ENCODE data around the gene TOLLIP. TPM values are rescaled to one million over a fixed set of nuclear protein-coding genes. Genes with fewer than 3 reads are reported as not detected.
"Not testable (repeated sequence)": the region's sequence is repeated elsewhere in the genome, so short reads cannot be mapped to it uniquely, and the experiment has no call there.

TOLLIP gene
- polyA plus RNA-seq (2013, experiment 1 of 2; ENCODE audit: insufficient read length), result 38.2 TPM
- polyA plus RNA-seq (2013, experiment 2 of 2; ENCODE audit: insufficient read length), result 34.4 TPM

GRCh38 chr11:1309498-1310317 lies at the start of gene TOLLIP:
TSS of gene TOLLIP (minus strand) at chr11:1309632. CDS start at chr11:1309498, 134 bp downstream.
- DNase-seq, result peak; percentile 90

- DNase-seq, result not testable (repeated sequence)
Observed at GRCh38 chr11:1358931-1359330, 49.5 kb upstream of the TOLLIP start.

- DNase-seq, result no peak
Observed at GRCh38 chr11:1358286-1358685, 48.9 kb upstream of the TOLLIP start.

- DNase-seq, result no peak
Observed at GRCh38 chr11:1356478-1356960, 47.1 kb upstream of the TOLLIP start.

- DNase-seq, result no peak
Observed at GRCh38 chr11:1356007-1356435, 46.6 kb upstream of the TOLLIP start.

- DNase-seq, result no peak
Observed at GRCh38 chr11:1354125-1354938, 44.9 kb upstream of the TOLLIP start.

GRCh38 chr11:1353383-1354124 lies 44.1 kb upstream of the TOLLIP start:
- DNase-seq, result no peak

- DNase-seq, result no peak
Observed at GRCh38 chr11:1352696-1353382, 43.4 kb upstream of the TOLLIP start.

- no peak for DNase-seq
Observed at GRCh38 chr11:1351278-1351937, 42.0 kb upstream of the TOLLIP start.

- DNase-seq, result no peak
Observed at GRCh38 chr11:1350086-1350725, 40.8 kb upstream of the TOLLIP start.

- DNase-seq, result no peak
Observed at GRCh38 chr11:1349327-1350041, 40.1 kb upstream of the TOLLIP start.

GRCh38 chr11:1348796-1349326 lies 39.4 kb upstream of the TOLLIP start:
- DNase-seq, result no peak

- DNase-seq, result no peak
Observed at GRCh38 chr11:1348146-1348795, 38.8 kb upstream of the TOLLIP start.

GRCh38 chr11:1347411-1347999 lies 38.1 kb upstream of the TOLLIP start:
- DNase-seq, result not testable (repeated sequence)

GRCh38 chr11:1346669-1347390 lies 37.4 kb upstream of the TOLLIP start:
- DNase-seq, result no peak

GRCh38 chr11:1345737-1346513 lies 36.5 kb upstream of the TOLLIP start:
- no peak for DNase-seq

- DNase-seq, result no peak
Observed at GRCh38 chr11:1344056-1344635, 34.7 kb upstream of the TOLLIP start.
